ENCODE data around the gene SERPINB3.

The SERPINB3 gene

DNA sequence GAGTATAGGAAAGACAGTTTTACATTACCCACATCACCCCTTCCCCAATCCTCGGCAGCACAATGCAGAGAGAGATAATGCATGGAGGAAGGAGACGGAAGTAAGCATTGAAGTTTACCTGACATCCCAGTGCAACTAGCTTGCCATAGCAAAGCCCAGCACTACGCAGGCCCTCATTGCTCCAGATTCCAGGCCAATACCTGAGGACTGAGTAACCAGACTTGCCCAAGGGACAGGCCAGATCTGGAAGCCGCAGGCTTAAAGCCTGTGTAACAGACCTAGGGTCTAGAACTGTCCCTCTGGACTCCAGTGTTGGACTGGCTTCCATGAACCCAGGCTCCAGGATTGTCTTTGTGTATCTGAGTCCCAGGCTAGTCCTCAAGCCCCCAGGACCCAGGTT lies 35.3 kb downstream of the SERPINB3 start:
- DNase-seq (no peak), ATAC-seq (no peak)
- no peak overlapping the region for H3K4me3 Mint-ChIP-seq
- H3K36me3 Mint-ChIP-seq (ENCODE audit: low read depth): no peaks in the 10 kb centered on the region
- H3K4me1 Mint-ChIP-seq: no peaks in the 10 kb centered on the region
- peaks cover 43% of the 10 kb centered on the region for H3K9me3 Mint-ChIP-seq
- H3K27me3 Mint-ChIP-seq: no peaks in the 10 kb centered on the region
- H3K27ac Mint-ChIP-seq: no peak overlapping the region

DNA sequence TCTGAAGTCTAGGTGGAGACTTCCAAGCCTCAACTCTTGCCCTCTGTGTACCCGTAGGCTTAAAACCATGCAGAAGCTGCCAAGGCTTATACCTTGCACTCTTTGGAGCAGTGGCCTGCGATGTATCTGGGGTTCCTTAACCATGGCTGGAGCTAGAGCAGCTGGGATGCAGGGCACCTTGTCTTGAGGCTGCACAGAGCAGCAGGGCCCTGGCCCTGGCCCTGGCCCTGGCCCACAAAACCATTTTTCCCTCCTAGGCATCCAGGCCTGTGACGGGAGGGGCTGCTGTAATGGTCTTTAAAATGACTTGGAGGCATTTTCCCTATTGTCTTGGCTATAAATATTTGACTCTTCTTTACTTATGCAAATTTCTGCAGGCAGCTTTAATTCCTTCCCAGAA lies 36.8 kb downstream of the SERPINB3 start:
- ATAC-seq (no peak), DNase-seq (no peak)
- no peaks in the 10 kb centered on the region for H3K27me3 Mint-ChIP-seq
- no peak overlapping the region for H3K4me3 Mint-ChIP-seq
- H3K9me3 Mint-ChIP-seq: peaks cover 46% of the 10 kb centered on the region
- no peak overlapping the region for H3K27ac Mint-ChIP-seq
- no peaks in the 10 kb centered on the region for H3K36me3 Mint-ChIP-seq (ENCODE audit: low read depth)
- H3K4me1 Mint-ChIP-seq: no peaks in the 10 kb centered on the region

DNA sequence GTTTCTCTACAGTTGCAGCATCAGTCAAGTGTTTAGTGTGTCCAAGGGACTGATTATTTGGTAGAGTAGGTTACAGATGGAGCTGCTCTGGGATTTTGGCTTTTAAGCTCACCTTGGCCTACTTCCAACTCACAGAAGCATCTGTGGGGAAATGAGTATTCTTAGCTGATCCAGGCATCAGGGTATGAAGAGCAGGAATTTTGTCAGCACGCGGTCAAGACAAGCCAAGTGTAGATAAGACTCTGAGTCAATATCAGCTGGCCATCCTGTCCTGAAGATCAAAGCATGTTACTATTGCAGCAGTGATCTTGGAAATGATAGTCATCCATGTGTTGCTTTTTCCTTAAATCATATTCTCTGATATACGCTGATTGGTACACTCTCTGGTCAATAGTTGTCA lies 42.0 kb downstream of the SERPINB3 start:
- no peak overlapping the region for H3K4me3 Mint-ChIP-seq
- H3K27ac Mint-ChIP-seq: no peak overlapping the region
- ATAC-seq: no peak
- no peak for DNase-seq
- H3K27me3 Mint-ChIP-seq: no peaks in the 10 kb centered on the region
- H3K36me3 Mint-ChIP-seq (ENCODE audit: low read depth): no peaks in the 10 kb centered on the region
- peaks cover 23% of the 10 kb centered on the region for H3K9me3 Mint-ChIP-seq
- H3K4me1 Mint-ChIP-seq: no peaks in the 10 kb centered on the region

DNA sequence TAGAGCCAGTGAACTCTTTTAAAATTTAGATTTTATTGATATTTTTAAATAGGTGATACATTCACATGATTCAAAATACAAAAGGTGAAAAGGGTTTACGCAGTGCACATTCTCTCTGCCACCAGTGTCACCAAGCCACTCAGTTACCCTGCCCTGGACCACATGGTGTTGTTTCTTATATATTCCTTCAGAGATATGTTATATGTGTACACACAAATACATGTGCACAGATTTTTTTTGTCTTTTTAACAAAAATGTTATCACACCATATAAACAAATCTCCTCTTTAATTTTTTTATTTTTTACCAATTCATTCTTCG lies 43.8 kb downstream of the SERPINB3 start:
- no peaks in the 10 kb centered on the region for H3K4me1 Mint-ChIP-seq
- H3K9me3 Mint-ChIP-seq: peaks cover 9% of the 10 kb centered on the region
- H3K27me3 Mint-ChIP-seq: peaks cover 1% of the 10 kb centered on the region
- ATAC-seq: no peak
- DNase-seq: no peak
- H3K27ac Mint-ChIP-seq: no peak overlapping the region
- no peaks in the 10 kb centered on the region for H3K36me3 Mint-ChIP-seq (ENCODE audit: low read depth)
- no peak overlapping the region for H3K4me3 Mint-ChIP-seq

DNA sequence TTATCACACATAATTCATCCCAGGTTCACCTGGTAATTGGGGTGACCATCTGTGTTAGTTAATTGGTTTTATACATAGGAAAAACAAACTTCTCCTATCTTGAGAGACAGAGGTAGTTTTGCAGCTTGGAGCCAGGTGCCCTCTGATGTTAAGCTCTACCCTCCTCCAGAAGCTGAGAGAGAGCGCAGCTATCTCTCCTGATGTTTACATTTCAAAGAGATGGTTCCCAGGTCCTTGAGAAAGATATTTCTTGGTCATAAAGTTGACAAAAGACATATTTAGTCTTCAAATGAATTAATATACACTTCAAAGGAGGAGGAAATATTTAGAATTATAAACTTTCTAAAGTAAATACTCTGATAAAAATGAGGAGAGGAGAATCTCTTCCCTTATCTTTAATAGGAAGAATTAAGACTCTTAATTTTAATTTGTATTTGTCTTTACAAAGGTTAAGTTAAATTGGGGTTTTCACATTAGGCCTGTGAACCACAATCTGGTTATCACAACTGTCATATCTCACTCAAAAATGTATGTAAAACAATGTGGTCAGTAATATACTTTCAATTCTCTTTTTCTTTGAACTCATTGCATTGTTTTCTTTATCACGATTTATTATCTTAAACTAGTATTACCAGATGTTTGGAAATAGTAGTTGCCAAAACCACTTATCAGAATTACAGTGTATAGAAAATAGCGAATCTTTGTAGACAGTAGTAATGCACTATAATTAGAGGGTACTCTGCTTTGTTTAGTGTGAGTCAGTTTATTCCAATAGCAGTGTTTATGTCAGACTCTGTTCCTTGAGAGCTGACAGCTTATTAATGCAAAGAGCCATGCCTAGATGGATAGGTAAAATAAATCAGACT lies 44.4 kb downstream of the SERPINB3 start:
- H3K27me3 Mint-ChIP-seq: peaks cover 4% of the 10 kb centered on the region
- no peaks in the 10 kb centered on the region for H3K36me3 Mint-ChIP-seq (ENCODE audit: low read depth)

DNA sequence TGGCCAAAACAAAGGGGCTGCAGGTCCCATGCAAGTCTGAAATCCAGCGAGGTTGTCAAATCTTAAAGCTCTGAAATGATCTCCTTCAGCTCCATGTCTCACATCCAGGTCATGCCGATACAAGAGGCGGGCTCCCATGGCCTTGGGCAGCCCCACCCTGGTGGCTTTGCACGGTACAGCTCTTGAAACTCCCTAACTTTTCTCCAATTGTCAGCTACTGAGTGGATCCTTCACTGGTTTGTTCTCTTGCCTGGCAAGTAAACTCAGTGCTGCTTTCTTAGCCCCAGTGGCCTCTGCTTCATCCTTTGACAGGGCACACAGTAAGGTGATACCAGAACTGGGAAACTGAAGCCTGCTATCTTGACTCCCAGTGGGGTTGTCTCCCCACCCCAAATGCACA lies 48.3 kb downstream of the SERPINB3 start:
- Mint-ChIP-seq H3K36me3 (ENCODE audit: low read depth) (no peaks in the 10 kb centered on the region), H3K9me3 (no peaks in the 10 kb centered on the region), H3K27me3 (peaks cover 4% of the 10 kb centered on the region), H3K27ac (no peak overlapping the region), H3K4me1 (no peaks in the 10 kb centered on the region), H3K4me3 (no peak overlapping the region)
- DNase-seq (no peak), ATAC-seq (no peak)

More for the DNA sequence above, 44.4 kb downstream of the SERPINB3 start:
- DNase-seq: no peak
- no peaks in the 10 kb centered on the region for H3K4me1 Mint-ChIP-seq
- H3K4me3 Mint-ChIP-seq: no peak overlapping the region
- peaks cover 9% of the 10 kb centered on the region for H3K9me3 Mint-ChIP-seq
- no peak overlapping the region for H3K27ac Mint-ChIP-seq
- ATAC-seq: no peak

DNA sequence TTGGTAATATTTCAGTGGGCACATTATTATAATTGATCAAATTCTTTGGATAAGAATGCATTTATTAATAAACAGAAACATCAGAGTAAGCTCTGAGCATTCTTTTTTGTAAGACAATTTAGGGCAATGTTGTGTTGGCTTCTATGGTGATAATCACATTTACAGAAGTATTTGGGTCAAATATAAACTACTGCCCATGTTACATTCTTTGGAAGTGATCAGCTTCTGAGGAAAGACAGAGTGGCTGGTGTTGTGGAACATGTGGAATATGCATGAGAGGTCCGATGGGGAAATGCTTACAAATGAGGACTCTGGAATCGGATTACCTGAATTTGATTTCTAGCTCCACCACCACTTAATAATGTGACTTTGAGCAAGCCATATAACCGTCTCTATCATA lies 55.2 kb downstream of the SERPINB3 start:
- no peaks in the 10 kb centered on the region for H3K9me3 Mint-ChIP-seq
- no peak for ATAC-seq
- H3K4me3 Mint-ChIP-seq: no peak overlapping the region
- H3K4me1 Mint-ChIP-seq: no peaks in the 10 kb centered on the region
- H3K27ac Mint-ChIP-seq: no peak overlapping the region
- DNase-seq: no peak
- no peaks in the 10 kb centered on the region for H3K36me3 Mint-ChIP-seq (ENCODE audit: low read depth)
- peaks cover 4% of the 10 kb centered on the region for H3K27me3 Mint-ChIP-seq

Data from activated naive CD8-positive, alpha-beta T cell treated with anti-CD3 and anti-CD28 coated beads, Interleukin-2, amount 50 U/mL, for 24 hours (primary cell).